A204.1 (cell line): ENCODE results near the gene TAS2R19.
"Not testable (repeated sequence)": the region's sequence is repeated elsewhere in the genome, so short reads cannot be mapped to it uniquely, and the experiment has no call there.

Experiments
- FAIRE-seq: peaks from 2 replicates; lab custom pipeline; 2012; peaks lifted over from hg19 to GRCh38; lab: Jason Lieb, UNC

The TAS2R19 gene, protein sequence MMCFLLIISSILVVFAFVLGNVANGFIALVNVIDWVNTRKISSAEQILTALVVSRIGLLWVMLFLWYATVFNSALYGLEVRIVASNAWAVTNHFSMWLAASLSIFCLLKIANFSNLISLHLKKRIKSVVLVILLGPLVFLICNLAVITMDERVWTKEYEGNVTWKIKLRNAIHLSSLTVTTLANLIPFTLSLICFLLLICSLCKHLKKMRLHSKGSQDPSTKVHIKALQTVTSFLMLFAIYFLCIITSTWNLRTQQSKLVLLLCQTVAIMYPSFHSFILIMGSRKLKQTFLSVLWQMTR

DNA sequence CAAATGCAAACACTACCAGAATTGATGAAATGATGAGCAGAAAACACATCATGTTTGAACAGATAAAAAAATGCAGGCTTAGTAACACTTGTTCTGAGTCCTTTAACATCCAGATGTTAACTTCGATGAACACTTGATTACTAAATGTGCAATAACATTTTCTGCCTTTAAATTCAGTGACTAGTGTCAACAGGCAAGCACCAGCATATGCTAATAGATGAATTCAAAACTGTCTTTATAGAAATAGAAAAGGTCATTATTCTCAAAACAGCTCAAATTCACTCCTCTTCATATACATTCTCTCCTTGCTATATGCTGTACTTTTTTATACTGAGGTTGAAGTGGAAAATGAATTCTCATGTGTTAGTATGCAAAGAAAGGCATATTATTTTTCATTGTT, at the start of gene TAS2R19:
TSS of gene TAS2R19 (minus strand) at position 101 of the 400 bp plus-strand sequence. CDS start at position 52, 49 bp downstream.
- FAIRE-seq: no peak

DNA sequence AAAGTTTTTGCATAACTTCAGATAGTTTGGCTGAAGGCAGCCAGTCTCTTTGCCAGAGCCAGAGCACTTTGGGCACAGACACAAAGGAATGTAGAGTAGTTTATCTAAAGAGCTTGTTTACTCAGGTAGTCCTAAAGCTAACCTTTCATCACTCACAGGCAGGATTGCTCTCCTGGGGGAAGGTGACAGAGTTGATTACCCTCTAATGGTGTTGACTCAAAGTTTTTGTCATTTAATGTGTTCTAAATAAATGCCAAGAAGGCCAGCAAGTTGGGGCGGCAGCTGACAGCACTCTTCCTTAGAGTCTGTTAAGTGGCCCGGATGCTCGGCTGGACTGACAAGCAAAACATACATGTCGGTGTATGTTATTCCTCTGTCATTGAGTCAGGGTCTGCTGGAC, 49.0 kb upstream of the TAS2R19 start:
- FAIRE-seq: no peak

DNA sequence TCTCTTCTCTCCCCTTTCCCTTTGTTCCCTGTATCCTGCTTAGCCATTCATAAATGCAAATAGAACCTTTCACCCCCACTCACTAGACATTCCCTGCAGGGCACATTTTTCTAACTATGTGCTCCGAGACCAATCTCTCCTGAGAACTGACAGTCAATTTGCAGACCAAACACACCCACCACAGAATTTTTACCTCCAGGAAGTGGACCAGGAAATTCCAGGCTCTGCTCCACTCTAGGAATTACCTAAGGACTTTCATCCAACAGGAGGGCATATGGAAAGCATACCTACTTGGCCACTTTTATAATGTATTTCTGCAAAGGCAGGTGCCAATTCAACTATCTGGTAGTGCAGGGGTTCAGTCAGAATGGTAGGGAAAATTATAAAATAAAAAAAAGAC, 48.6 kb upstream of the TAS2R19 start:
- no peak for FAIRE-seq

DNA sequence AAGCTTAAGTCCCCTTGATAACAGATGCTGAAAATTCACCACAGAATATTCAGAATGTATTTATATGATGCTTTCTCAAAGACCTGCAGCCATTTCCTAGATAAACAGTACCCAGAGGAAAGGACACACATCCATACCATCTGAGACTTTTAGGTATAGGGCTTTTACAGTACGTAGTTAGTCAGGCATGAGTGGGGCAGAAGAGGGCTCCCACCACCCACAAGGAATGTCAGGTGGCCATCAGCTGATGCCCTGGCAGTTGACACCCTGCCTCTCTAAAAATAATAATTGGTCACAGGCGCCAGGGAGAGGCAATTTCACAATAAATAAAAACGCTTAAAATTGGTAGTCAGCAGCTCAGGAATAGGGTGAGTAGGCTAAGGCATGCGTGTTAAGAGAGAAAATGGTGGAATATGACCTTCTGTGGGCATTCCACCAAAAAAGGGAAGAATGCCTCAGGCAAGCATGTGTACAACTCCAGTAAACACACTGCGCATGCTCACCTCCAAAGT, 47.5 kb upstream of the TAS2R19 start:
- no peak for FAIRE-seq

DNA sequence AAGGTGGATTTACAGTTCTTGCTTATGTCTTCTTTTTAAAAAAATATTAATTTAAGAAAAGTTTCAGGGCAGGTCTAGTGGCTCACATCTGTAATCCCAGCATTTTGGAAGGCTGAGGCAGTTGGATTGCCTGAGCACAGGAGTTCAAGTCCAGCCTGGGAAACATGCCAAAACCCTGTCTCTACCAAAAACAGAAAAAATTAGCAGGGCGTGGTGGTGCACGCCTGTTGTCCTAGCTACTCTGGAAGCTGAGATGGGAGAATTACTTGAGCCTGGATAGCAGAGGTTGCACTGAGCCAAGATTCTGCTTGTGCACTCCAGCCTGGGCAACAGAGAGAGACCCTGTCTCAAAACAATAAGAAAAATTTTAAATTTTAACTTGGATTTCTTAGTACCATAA, 45.1 kb upstream of the TAS2R19 start:
- FAIRE-seq: no peak

DNA sequence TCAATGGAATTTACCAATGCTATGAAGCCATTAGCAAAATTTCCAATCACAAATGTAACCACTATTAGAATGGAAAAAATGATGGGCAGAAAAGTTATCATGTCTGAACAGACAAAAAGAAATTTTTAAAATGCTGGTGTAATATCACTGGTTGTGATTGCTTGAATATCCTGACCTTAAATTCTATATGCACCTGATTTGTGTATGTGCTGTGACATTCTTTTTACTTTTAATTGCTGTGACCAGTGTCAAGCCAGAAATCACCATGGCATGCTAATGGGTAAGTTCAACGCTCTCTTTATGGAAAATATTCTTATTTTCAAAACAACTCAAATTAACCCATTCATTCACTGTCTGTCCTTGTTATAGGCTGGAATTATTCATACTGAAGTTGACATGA, 39.8 kb upstream of the TAS2R19 start, which contains the start of gene TAS2R46:
TSS of gene TAS2R46 (minus strand) at position 101 of the 400 bp plus-strand sequence. CDS start at position 101, 0 bp downstream.
- not testable (repeated sequence) for FAIRE-seq

DNA sequence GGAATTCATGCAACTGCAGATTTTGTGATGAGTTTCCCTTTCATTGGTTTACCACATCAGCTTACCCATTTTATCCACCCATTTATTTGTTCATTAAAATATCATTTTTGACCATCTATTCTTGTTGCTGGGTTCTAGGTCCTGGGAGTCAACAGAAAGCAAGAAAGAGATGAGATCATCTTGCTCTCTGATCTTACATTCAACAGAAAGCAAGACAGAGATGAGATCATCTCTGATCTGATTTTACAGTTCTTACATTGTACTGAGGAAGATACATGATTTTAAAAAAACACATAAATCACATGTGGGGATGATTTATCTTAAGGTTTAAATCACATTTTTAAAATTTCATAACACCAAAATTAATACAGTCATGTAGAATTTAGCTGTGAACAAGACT, 37.4 kb upstream of the TAS2R19 start:
- no peak for FAIRE-seq

DNA sequence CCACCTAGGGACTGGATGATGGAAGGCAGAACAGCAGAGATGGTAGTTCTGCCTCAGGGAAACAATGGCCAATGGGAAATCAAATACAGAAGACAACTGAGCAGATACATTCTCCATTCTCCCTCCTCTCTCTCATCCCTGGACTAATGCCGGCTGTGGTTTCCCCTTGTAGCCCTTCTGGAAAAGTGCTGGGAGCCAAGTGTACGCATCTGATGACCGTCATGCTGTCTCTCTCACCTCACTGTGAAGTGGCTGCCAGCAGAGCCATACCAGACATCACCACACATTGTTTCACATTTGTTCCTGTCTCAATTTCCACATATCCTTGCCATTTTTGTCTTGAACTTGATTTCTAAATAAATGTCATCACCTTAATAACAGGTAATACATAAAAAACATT, 36.6 kb upstream of the TAS2R19 start:
- no peak for FAIRE-seq

DNA sequence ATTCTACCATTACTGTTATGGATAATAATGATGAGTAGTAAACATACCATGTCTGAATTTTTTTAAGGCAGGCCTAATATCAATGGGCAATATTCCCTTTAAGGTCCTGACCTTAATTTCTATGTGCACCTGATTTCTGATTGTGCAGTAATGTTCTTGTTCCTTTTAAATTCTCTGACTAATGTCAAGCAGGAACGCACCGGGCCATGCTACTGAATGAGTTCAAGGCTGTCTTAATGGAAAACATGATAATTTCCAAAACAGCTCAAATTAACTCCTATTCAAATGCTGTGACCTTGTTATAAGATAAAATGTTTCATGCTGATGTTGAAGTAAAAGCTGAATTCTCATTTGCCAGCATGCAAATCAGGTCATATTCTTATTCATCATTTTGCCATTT, 32.9 kb upstream of the TAS2R19 start:
- FAIRE-seq: no peak

DNA sequence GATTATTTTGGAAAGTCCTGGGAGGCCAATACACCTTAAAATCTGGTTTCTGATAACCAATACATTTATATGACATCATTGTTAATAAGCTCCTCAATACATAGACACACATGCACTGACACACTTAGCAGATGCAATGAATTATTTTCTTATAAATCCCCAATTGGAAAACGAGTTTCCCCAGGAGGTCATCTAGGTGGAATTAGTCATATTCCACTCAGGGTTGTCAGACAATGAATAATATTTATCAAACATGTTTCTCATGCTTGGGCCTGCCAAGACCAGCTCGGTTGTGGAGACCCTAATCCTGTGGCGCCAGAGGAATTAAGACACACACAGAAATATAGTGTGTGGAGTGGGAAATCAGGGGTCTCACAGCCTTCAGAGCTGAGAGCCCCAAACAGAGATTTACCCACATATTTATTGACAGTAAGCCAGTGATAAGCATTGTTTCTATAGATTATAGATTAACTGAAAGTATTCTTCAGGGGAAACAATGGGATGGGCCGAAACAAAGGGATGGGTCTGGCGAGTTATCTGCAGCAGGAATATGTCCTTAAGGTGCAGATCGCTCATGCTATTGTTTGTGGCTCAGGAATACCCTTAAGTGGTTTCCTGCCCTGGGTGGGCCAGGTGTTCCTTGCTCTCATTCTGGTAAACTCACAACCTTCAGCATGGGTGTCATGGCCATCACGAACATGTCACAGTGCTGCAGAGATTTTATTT, 27.5 kb upstream of the TAS2R19 start:
- FAIRE-seq: not testable (repeated sequence)

DNA sequence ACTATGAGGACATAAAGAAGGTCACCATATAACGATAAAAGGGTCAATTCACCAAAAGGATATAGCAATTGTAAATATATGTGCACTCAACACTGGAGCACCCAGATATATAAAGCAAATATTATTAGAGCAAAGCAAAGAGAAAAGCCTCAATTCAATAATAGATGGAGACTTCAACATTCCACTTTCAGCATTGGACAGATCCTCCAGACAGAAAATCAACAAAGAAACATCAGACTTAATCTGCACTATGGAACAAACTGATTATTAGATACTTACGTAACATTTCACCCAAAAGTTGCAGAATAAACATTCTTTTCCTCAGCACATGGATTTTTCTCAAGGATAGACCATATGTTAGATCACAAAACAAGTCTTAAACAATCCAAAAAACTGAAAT, 18.9 kb upstream of the TAS2R19 start:
- not testable (repeated sequence) for FAIRE-seq

DNA sequence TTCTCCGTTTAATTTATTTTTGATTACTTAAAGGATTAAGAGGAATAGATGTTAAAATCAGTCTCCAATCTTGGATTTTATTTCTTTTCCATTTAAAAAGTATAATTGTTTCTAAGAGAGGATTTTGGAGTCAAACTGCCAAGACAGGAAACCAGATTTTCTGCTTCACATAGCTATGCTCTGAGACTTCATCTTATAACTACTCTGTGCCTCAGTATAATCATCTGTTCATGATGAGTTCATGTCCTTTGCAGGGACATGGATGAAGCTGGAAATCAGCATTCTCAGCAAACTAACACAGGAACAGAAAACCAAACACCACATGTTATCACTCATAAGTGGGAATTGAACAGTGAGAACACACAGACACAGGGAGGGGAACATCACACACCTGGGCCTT, 17.7 kb upstream of the TAS2R19 start:
- no peak for FAIRE-seq

DNA sequence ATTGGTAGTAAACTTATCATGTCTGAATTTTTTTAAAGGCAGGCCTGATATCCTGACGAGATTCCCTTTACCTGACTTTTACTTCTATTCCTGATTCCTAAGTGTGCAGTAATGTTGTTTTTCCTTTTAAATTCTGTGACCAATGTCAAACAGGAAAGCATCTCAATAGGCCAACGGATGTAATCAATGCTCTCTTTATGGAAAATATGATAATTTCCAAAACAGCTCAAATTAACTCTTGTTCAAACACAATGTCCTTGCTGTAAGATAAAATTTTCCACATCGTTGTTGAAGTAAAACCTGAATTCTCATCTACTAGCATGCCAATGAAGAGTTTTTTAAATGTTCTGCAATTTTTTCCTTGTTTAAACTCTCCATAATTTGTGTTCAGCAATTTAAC, 16.8 kb upstream of the TAS2R19 start:
- FAIRE-seq: no peak

DNA sequence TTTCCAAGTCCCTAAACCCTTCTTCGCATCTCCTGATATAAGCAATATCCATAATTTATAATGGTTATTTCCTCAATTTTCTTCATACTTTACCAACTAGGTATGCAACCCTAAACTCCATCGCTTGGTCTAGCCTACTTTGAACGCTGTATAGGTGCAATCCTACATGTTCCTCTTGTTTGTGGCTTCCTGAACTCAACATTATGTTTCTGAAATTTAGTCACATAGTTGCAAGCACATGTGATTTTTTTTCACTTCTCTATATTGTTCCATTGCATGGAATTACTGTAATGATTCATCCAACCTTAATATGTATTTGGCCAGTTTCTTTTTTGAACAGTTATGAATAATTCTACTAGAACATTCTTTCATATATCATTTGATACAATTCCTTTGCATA, 11.5 kb upstream of the TAS2R19 start:
- not testable (repeated sequence) for FAIRE-seq

DNA sequence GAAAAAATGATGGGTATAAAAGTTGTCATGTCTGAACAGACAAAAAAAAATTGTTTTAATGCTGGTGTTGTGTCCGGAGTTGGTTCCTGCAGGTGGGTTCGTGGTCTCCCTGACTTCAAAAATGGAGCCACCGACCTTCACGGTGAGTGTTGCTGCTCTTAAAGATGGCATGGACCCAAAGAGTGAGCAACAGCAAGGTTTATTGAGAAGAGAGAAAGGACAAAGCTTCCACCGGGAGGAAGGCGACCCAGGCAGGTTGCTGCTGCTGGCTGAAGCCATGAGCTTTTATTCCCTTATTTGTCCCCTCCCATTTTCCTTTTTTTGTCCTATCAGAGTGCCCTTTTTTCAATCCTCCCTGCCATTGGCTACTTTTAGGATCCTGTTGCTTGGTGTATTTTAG, 8.9 kb upstream of the TAS2R19 start, which contains the start of gene TAS2R31:
TSS of gene TAS2R31 (minus strand) at position 101 of the 400 bp plus-strand sequence. CDS start at position 29, 72 bp downstream.
- FAIRE-seq: no peak

DNA sequence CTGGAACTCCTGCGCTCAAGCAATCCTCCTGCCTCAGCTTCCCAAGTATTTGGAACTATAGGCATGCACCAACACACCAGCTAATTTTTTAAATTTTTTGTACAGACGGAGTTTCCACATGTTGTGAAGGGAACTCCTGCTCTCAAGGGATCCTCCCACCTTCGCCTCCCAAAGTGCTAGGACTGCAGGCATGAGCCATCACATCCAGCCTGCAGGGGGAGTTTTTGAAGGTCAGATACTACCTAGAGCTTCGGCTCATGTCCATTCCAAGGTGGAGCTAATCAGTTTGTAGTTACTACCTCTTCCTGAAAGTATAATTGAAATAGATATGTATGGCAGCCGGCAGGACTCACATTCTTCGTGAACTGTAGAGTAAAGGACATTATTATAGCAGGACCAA, 3.7 kb upstream of the TAS2R19 start:
- no peak for FAIRE-seq

DNA sequence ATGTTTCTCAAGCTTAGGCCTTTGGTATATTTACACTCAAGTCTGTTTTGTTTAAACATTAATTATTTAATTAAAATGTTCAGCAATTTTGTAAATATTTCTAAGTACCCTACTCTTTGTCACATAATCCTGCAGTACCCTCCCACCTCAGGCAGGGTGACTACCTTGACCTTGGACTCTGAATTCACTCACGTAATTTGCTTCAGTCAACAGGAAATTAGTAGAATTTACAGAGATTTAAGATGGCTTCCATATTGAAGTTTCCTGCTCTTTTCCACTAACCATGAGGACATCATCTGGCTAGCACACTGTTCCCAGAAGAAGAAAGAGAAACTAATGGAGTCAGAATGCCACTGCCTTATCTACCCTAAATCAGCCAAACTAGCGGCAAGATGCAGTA, 967 bp upstream of the TAS2R19 start:
- FAIRE-seq: no peak

DNA sequence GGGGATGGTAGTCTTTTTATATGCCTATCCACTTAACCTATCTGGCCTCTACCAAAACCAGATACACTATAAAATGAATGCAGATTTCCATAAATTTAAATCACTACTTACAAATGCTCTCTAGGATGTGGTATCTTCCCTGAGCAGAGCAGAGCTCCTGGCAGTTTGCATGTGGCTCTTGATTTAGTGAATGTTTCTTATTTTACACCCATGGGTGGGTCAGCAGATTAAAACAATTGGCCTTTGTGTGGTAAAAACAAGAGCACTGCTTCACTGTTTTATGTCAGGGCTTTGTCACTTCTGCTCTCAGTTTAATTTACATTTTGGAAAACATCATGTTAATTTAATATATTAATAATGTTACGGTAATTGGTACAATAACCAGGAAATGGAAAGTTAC, 5.5 kb downstream of the TAS2R19 start:
- FAIRE-seq: no peak

DNA sequence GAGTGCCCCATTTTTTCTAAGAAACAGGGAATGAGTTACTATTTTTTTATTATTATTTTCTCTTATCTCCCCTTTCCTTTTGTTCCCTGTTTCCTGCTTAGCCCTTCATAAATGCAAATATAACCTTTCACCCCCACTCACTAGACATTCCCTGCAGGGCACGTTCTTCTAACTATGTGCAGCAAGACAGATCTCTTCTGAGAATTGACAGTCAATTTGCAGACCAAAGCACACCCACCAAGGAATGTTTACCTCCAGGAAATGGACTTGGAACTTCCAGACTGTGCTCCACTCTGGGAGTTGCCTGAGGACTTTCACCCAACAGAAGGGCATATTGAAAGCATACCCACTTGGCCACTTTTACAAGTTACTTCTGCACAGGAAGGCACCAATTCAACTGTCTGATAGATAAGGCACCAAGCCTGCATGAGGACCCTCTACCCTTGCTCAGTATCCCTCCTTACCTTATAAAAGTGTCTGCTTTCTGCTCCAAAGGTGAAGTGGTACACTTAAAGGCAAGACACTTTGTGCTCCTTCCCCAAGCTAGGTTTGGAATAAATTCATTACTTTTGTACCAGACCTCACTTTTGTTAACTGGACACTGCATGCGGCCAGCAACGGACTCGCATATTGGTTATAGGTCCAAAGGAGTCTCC, 6.5 kb downstream of the TAS2R19 start:
- FAIRE-seq: no peak

DNA sequence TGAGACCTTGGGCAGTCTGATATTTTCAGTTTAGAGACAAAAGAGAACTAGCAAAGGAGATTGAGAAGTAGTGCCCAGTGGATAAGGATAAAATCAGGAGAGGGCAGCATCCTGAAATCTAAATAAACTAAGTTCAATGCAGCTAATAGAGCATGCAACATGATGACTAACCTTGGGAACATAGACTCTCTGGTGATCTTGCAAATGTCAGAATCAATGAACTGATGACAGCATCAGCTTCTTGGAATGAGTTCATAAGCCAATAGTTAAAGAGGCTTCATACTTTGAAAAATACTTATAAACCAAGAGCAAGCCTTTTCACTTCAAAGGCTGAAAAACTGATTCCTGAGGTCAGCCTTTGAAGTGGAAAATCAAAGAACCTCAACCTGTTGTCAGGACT, 8.2 kb downstream of the TAS2R19 start:
- FAIRE-seq: no peak

DNA sequence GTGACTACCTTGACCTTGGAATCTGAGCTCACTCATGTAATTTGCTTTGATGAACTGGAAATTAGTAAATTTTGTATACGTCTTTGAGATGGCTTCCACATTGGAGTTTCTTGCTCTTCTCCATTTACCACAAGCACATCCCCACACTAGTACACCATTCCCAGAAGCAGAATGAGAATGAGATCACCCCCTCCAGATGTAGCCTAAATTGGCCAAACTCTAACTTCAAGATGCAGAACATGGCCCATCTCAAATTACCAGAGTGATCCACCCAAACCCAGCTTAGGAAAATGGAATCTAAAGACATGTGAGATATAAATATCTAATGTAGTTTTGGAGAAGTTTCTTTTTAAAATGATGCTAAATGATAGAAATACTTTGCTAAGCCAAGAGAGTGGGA, 14.8 kb downstream of the TAS2R19 start:
- FAIRE-seq: no peak

DNA sequence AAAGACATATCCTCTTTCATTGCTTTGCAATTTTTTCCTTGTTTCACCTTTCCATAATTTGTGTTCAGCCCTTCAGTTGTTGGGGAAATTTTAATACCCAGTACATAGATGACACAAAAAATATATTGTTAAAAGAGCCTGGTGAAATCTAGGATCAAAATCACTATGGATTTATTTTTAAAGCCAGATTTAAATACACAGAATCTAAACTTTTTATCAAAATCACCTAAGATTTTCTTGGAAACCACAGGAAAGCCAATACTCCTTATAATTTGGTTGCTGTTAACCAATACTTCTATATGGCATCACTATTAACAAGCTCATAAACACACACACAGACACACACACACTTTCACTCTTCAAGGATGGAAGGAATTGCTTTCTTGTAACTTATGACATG, 24.2 kb downstream of the TAS2R19 start, which contains the start of gene TAS2R20:
TSS of gene TAS2R20 (minus strand) at position 101 of the 400 bp plus-strand sequence. CDS start 429 bp downstream, outside the sequence.
- FAIRE-seq: no peak

DNA sequence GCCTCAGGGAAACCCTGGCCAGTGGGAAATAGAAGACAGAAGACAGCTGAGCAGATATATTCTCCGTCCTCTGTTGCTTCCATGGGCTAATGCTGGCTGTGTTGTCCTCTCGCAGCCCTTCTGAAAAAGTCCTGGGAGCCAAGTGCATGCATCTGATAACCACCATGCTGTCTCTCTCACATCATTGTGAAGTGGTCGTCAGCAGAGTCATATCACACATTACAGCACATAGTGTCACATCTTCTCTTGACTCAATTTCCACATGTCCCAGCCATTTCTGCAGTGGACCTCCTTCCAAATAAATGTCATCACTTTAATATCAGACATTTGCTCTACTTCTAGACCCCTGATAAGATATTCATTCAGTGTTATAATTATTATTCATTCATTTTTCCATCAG, 28.1 kb downstream of the TAS2R19 start:
- no peak for FAIRE-seq
